IMR-90 (cell line): ENCODE results near the gene TCERG1L. TPM values are rescaled to one million over a fixed set of nuclear protein-coding genes. Genes with fewer than 3 reads are reported as not detected.

Experiments used
- ATAC-seq: fragments of 200-7000 bp; cut with Tn5 transposase; 2 replicates; pipeline ENCODE4 v1.9.1; 2020; ENCODE audit warnings: low read depth, mild to moderate bottlenecking, moderate library complexity
- BruUV-seq: library from RNA; stranded (reverse); fragments of 400-500 nt; replicated peaks from 2 replicates; lab custom pipeline; 2021; lab: Mats Ljungman, UMichigan
- CTCF ChIA-PET: fragments of 300-600 bp; formaldehyde crosslinking; extraction: SDS; loops from one replicate; lab custom pipeline; 2021; ENCODE audit warnings: antibody characterized with exemption; lab: Yijun Ruan, JAX
- POLR2A ChIA-PET: fragments of 300-600 bp; sonication (Branson Sonifier 250); formaldehyde crosslinking; loops from one replicate; lab custom pipeline; 2022; ENCODE audit warnings: antibody characterized with exemption; ENCODE audit not compliant: unreplicated experiment; lab: Charles Lee
- DNase-seq: peaks from one replicate; pipeline ENCODE4 v3.0.0; 2013
- H2AFZ ChIP-seq: replicated peaks from 2 replicates; pipeline ENCODE3; 2013; ENCODE audit warnings: low read length, mild to moderate bottlenecking; ENCODE audit not compliant: poor library complexity
- H2AK5ac ChIP-seq: 2 replicates; pipeline ENCODE4 v1.6.1; 2013; ENCODE audit warnings: low read depth, low read length, inconsistent platforms
- H2AK9ac ChIP-seq: replicated peaks from 2 replicates; pipeline ENCODE3; 2013; ENCODE audit warnings: mild to moderate bottlenecking, low read depth, low read length, moderate library complexity; ENCODE audit not compliant: poor library complexity
- H2BK120ac ChIP-seq: 2 replicates; pipeline ENCODE4 v1.6.1; 2013; ENCODE audit warnings: low read depth, low read length, inconsistent platforms
- H2BK15ac ChIP-seq: 3 replicates; pipeline ENCODE4 v1.6.1; 2013; ENCODE audit warnings: low read depth, low read length, inconsistent platforms
- H2BK20ac ChIP-seq: 2 replicates; pipeline ENCODE4 v1.6.1; 2013; ENCODE audit warnings: low read depth, mild to moderate bottlenecking, inconsistent platforms, low read length, moderate library complexity
- H2BK5ac ChIP-seq: 2 replicates; pipeline ENCODE4 v1.6.1; 2013; ENCODE audit warnings: mild to moderate bottlenecking, low read depth, low read length, inconsistent platforms; ENCODE audit not compliant: poor library complexity, severe bottlenecking
- H3K14ac ChIP-seq: replicated peaks from 2 replicates; pipeline ENCODE4 v1.6.1; 2013; ENCODE audit warnings: low read depth, low read length, inconsistent platforms
- H3K18ac ChIP-seq: 2 replicates; pipeline ENCODE4 v1.6.1; 2013; ENCODE audit warnings: low read depth, low read length, control low read depth
- H3K23ac ChIP-seq: 2 replicates; pipeline ENCODE4 v1.6.1; 2013; ENCODE audit warnings: low read depth, low read length, inconsistent platforms
- H3K27ac ChIP-seq: 2 replicates; pipeline ENCODE4 v1.5.1; 2013; ENCODE audit warnings: mild to moderate bottlenecking, control low read depth, low read length; ENCODE audit not compliant: insufficient read depth
- H3K27me3 ChIP-seq: 2 replicates; pipeline ENCODE4 v1.6.1; 2013; ENCODE audit warnings: low read length; ENCODE audit not compliant: control insufficient read depth, insufficient read depth
- H3K36me3 ChIP-seq: 2 replicates; pipeline ENCODE4 v1.6.1; 2013; ENCODE audit warnings: low read length, mixed read lengths; ENCODE audit not compliant: control insufficient read depth, insufficient read depth
- H3K4ac ChIP-seq: 2 replicates; pipeline ENCODE4 v1.6.1; 2013; ENCODE audit warnings: low read depth, low read length, inconsistent platforms
- H3K4me1 ChIP-seq: 2 replicates; pipeline ENCODE4 v1.6.1; 2013; ENCODE audit warnings: low read length, mixed read lengths; ENCODE audit not compliant: control insufficient read depth, insufficient read depth
- H3K4me2 ChIP-seq: 2 replicates; pipeline ENCODE4 v1.6.1; 2013; ENCODE audit warnings: low read depth, mild to moderate bottlenecking, control low read depth, low read length, moderate library complexity
- H3K4me3 ChIP-seq: 2 replicates; pipeline ENCODE4 v1.5.1; 2013; ENCODE audit warnings: low read depth, mild to moderate bottlenecking, control low read depth, low read length, moderate library complexity; ENCODE audit not compliant: insufficient read depth
- H3K56ac ChIP-seq: 2 replicates; pipeline ENCODE4 v1.6.1; 2013; ENCODE audit warnings: low read length, inconsistent platforms; ENCODE audit not compliant: insufficient read depth; ENCODE audit errors: extremely low read depth
- H3K79me1 ChIP-seq, 2 experiments: 2 replicates each; pipeline ENCODE4 v1.6.1; 2013; ENCODE audit warnings: low read length in 2 of 2, inconsistent platforms in 1 of 2, low read depth in 1 of 2
- H3K9ac ChIP-seq: 2 replicates; pipeline ENCODE4 v1.6.1; 2013; ENCODE audit warnings: low read depth, low read length, control low read depth
- H3K9me1 ChIP-seq: 2 replicates; pipeline ENCODE4 v1.6.1; 2013; ENCODE audit warnings: low read length, inconsistent platforms; ENCODE audit not compliant: insufficient read depth
- H3K9me3 ChIP-seq: 2 replicates; pipeline ENCODE4 v1.6.1; 2013; ENCODE audit warnings: low read length; ENCODE audit not compliant: control insufficient read depth, insufficient read depth
- H4K20me1 ChIP-seq: 2 replicates; pipeline ENCODE4 v1.6.1; 2013; ENCODE audit warnings: low read length, inconsistent platforms; ENCODE audit not compliant: insufficient read depth
- H4K5ac ChIP-seq: 2 replicates; pipeline ENCODE4 v1.6.1; 2013; ENCODE audit warnings: mild to moderate bottlenecking, low read depth, low read length, control low read depth
- H4K8ac ChIP-seq, 2 experiments: 2 replicates each; pipeline ENCODE4 v1.6.1; 2013; ENCODE audit warnings: low read depth in 2 of 2, low read length in 2 of 2, control low read depth in 1 of 2, inconsistent platforms in 1 of 2
- H4K91ac ChIP-seq: 2 replicates; pipeline ENCODE4 v1.6.1; 2013; ENCODE audit warnings: low read depth, low read length, inconsistent platforms; ENCODE audit not compliant: insufficient read depth
- BHLHE40 ChIP-seq: fragments of 150-350 bp; IDR thresholded peaks from 2 replicates; pipeline ENCODE4 v1.6.1; 2016; ENCODE audit warnings: mild to moderate bottlenecking, low read depth, low read length
- CEBPB ChIP-seq: IDR thresholded peaks from 2 replicates; pipeline ENCODE4 v1.6.1; 2012; ENCODE audit warnings: low read depth, low read length, improper control_type of control experiment
- CHD1 ChIP-seq: IDR thresholded peaks from 2 replicates; pipeline ENCODE4 v1.6.1; 2012; ENCODE audit warnings: low read depth, low read length, improper control_type of control experiment
- CTCF ChIP-seq: conservative IDR thresholded peaks from 2 replicates; pipeline ENCODE4 v1.5.1; 2012; ENCODE audit warnings: mild to moderate bottlenecking, low read depth, low read length, improper control_type of control experiment
- ELK1 ChIP-seq: fragments of 150-350 bp; IDR thresholded peaks from 2 replicates; pipeline ENCODE4 v1.6.1; 2016; ENCODE audit warnings: low read depth, mild to moderate bottlenecking, low read length, moderate library complexity, borderline replicate concordance
- FOS ChIP-seq: fragments of 150-350 bp; IDR thresholded peaks from 2 replicates; pipeline ENCODE4 v1.6.1; 2016; ENCODE audit warnings: low read depth, low read length
- MAFK ChIP-seq: IDR thresholded peaks from 2 replicates; pipeline ENCODE4 v1.6.1; 2012; ENCODE audit warnings: low read depth, low read length, improper control_type of control experiment
- MAZ ChIP-seq: IDR thresholded peaks from 2 replicates; pipeline ENCODE4 v1.6.1; 2012; ENCODE audit warnings: low read depth, mild to moderate bottlenecking, low read length, improper control_type of control experiment, moderate library complexity, borderline replicate concordance
- MXI1 ChIP-seq: IDR thresholded peaks from 2 replicates; pipeline ENCODE4 v1.6.1; 2012; ENCODE audit warnings: low read depth, mild to moderate bottlenecking, low read length, moderate library complexity, borderline replicate concordance
- NFE2L2 ChIP-seq: fragments of 150-350 bp; IDR thresholded peaks from 2 replicates; pipeline ENCODE4 v1.6.1; 2016; ENCODE audit warnings: low read depth, mild to moderate bottlenecking, low read length
- POLR2A ChIP-seq: IDR thresholded peaks from 2 replicates; pipeline ENCODE4 v1.6.1; 2012; ENCODE audit warnings: mild to moderate bottlenecking, low read depth, low read length
- RAD21 ChIP-seq: IDR thresholded peaks from 2 replicates; pipeline ENCODE4 v1.6.1; 2012; ENCODE audit warnings: low read length, improper control_type of control experiment
- RCOR1 ChIP-seq: IDR thresholded peaks from 2 replicates; pipeline ENCODE4 v1.6.1; 2012; ENCODE audit warnings: mild to moderate bottlenecking, low read length, improper control_type of control experiment; ENCODE audit not compliant: insufficient replicate concordance
- RFX5 ChIP-seq: IDR thresholded peaks from 2 replicates; pipeline ENCODE4 v1.8.0; 2012; ENCODE audit warnings: low read depth, mild to moderate bottlenecking, low read length, moderate library complexity
- SMC3 ChIP-seq: fragments of 150-350 bp; IDR thresholded peaks from 2 replicates; pipeline ENCODE4 v1.6.1; 2016; ENCODE audit warnings: low read depth, mild to moderate bottlenecking, antibody characterized with exemption, low read length, moderate library complexity
- USF2 ChIP-seq: fragments of 150-350 bp; IDR thresholded peaks from 2 replicates; pipeline ENCODE4 v1.6.1; 2017; ENCODE audit warnings: mild to moderate bottlenecking, antibody characterized with exemption, low read length, low read depth
- WGBS, 2 experiments: methylation state at CpG; one replicate each; pipeline versions ENCODE4 v1.1.5 to v1.1.7; 2013; ENCODE audit warnings: missing lambda C conversion rate in 2 of 2; ENCODE audit not compliant: insufficient read length in 1 of 2; ENCODE audit errors: extremely low coverage in 2 of 2; 5-methylcytosine and 5-hydroxymethylcytosine counted together
- dilution Hi-C: fragments of 300-500 bp; cut with HindIII; formaldehyde crosslinking; loops from one replicate; pipeline ENCODE4 v1.14.3; 2018; ENCODE audit warnings: low sequenced_read_pairs; ENCODE audit not compliant: unreplicated experiment
- in situ Hi-C: fragments of 300-500 bp; cut with MboI; formaldehyde crosslinking; loops from 3 replicates; pipeline ENCODE4 v1.14.3; 2019; ENCODE audit warnings: low sequenced_read_pairs, inconsistent platforms, mixed read lengths
- intact Hi-C: fragments of 100-400 bp; cut with micrococcal nuclease; formaldehyde crosslinking; loops from 2 replicates; pipeline ENCODE4 v1.10.0; 2022
- polyA plus RNA-seq, 3 experiments: library from polyadenylated mRNA; depleted of rRNA; stranded (reverse); fragments of >200 nt; gene quantifications; 2 replicates each; pipeline ENCODE4 v1.2.3, GENCODE V29; 2012; ENCODE audit warnings: low replicate concordance in 1 of 3
- total RNA-seq: library from RNA; depleted of rRNA; stranded (reverse); fragments of >200 nt; gene quantifications from 2 replicates; pipeline ENCODE4 v1.2.3, GENCODE V29; 2012

TCERG1L gene
- total and polyA plus RNA-seq, 2 of the 4 experiments (the other 2 are of a cell fraction) = not detected

GRCh38 chr10:131071721-131072120, 239.8 kb downstream of the TCERG1L start:
- Histone ChIP-seq H3K9me3 (peaks cover 42% of the 10 kb centered on the region), H2AK9ac (no peak overlapping the region), H3K4ac (no peak overlapping the region), H2BK20ac (no peak overlapping the region), H3K27ac (no peak overlapping the region), H4K91ac (no peak overlapping the region), H2BK120ac (no peak overlapping the region), H3K4me1 (no peaks in the 10 kb centered on the region), H2AK5ac (no peak overlapping the region), H4K20me1 (no peaks in the 10 kb centered on the region), H3K23ac (no peak overlapping the region), H3K18ac (no peak overlapping the region), H3K4me2 (no peak overlapping the region), H3K27me3 (no peaks in the 10 kb centered on the region), H3K9me1 (no peaks in the 10 kb centered on the region), H3K56ac (no peak overlapping the region), H3K79me1 (no peaks in the 10 kb centered on the region), H2AFZ (no peak overlapping the region), H3K36me3 (no peaks in the 10 kb centered on the region), H4K8ac (no peak overlapping the region), H2BK5ac (no peak overlapping the region), H3K14ac (no peak overlapping the region), H3K4me3 (no peak overlapping the region), H2BK15ac (no peak overlapping the region), H4K5ac (no peak overlapping the region), H3K9ac (no peak overlapping the region)
- CTCF ChIA-PET = no interaction called here
- no peak for TF ChIP-seq NFE2L2
- no peak for TF ChIP-seq USF2
- TF ChIP-seq POLR2A = no peak
- TF ChIP-seq RAD21 = no peak
- TF ChIP-seq RFX5 = no peak
- TF ChIP-seq SMC3 = no peak
- TF ChIP-seq MAFK = no peak
- no peak for TF ChIP-seq FOS
- TF ChIP-seq ELK1 = no peak
- no peak for TF ChIP-seq MXI1
- no peak for TF ChIP-seq CEBPB
- no peak for TF ChIP-seq MAZ
- TF ChIP-seq RCOR1 = no peak
- no peak for TF ChIP-seq CTCF
- no peak for TF ChIP-seq CHD1
- no peak for TF ChIP-seq BHLHE40
- no peak for ATAC-seq
- POLR2A ChIA-PET = no interaction called here
- in situ Hi-C loops = no loop called here
- intact Hi-C loops = no loop called here
- no TSS peak for BruUV-seq
- no CpG with 5 or more reads among the region's 7 CpGs for WGBS, 2 experiments
- no peak for DNase-seq
- dilution Hi-C loops = no loop called here
